HG03342 (cell line): ENCODE measurements around the gene PHYHD1.
"Not testable (repeated sequence)": the region's sequence is repeated elsewhere in the genome, so short reads cannot be mapped to it uniquely, and the experiment has no call there.

Source experiments
- ATAC-seq: cut with Tn5 transposase; IDR thresholded peaks from one replicate; pipeline ENCODE4 v1.9.1; 2021; ENCODE audit warnings: mild to moderate bottlenecking, moderate library complexity; ENCODE audit not compliant: unreplicated experiment

PHYHD1 gene

GRCh38 chr9:128919402-128920089 is 1.2 kb upstream of the PHYHD1 start:
- ATAC-seq: no peak

DNA sequence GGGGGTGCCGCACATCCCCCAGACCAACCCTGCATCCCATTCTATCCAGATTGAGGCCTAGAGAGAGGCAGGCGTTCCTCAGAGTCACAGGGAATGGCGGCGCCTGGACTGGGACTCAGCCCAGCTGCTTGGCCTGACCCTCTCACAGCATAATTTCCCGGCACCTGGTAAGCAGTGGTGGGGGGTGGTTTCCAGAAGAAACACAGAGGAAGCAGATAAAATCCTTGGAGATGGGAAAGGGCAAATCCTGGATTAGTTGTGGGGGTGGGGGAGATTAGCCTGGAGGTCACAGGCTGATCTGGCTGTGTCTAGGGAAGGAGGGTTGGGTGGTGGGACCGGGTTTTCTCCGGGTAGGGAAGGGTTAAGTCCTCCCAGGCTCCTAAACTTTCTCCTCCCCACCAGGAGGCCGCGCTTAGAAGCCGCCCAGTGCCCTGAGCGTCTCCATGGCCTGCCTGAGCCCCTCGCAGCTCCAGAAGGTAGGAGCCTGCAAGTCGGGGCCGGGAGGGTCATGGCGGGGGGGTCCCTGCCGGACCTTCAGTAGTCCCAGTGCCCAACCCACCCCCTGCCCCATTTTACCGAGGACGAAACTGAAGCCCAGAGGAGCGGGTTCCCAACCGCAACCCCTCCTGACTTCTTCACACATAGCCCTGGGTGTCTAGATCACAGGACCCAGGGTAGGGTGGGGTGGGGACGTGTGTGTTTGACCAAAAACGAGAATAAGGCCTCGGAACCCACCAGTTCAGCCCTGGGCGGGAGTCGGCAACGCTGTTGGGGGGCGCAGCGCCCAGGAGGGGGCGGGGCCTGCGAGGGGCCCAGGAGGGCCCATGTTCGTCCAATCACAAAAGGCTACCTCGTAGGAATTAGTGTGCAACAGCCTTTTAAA is 1.3 kb downstream of the PHYHD1 start:
- ATAC-seq: no peak

DNA sequence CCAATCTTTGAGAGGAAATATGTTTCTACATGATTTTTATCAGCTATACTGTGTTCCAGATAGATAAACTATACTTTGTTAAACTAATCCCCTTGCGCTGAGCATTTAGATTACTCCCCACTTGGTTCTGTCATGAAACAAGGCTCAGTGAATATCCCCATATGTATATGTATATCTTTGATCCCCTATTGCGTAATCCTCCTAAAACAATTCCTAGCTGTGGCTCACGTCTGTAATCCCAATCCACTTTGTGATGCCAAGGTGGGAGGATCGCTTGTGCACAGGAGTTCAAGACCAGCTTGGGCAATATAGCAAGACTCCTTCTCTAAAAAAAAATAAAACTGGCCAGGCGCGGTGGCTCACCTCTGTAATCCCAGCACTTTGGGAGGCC is 2.7 kb downstream of the PHYHD1 start:
- no peak for ATAC-seq

GRCh38 chr9:128927731-128928411 is 7.1 kb downstream of the PHYHD1 start:
- ATAC-seq: no peak

- ATAC-seq: no peak
These were observed 7.8 kb downstream of the PHYHD1 start for GRCh38 chr9:128928624-128929023.

DNA sequence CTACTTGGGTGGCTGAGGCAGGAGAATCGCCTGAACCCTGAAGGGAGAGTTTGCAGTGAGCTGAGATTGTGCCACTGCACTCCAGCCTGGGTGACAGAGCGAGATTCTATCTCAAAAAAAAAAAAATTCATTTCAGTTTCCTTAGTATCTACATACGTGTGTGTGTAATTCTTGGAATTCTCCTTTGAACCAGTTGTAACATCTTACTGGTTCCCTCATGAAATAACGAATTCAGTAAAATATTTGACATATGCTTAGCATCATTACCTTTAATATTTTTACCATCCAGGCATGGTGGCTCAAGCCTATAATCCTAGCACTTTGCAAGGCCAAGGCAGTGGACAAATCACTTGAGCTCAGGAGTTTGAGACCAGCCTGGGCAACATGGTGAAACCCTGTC is 8.8 kb downstream of the PHYHD1 start:
- ATAC-seq: no peak

DNA sequence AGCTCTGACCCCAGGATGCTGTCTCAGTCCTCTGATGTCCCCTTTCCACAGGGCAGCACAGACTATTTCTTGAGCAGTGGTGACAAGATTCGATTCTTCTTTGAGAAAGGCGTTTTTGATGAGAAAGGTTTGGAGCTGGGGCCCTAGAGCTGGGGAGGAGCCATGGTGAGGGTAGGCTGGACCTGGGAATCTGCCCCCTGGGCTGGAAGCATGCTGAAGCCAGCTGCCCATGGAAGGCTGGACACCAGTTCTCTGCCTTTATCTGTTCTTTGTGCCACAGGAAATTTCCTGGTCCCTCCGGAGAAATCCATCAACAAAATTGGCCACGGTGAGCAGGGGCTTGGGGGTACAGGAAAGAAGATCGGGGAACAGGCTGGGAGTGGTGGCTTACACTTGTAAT is 12.9 kb downstream of the PHYHD1 start:
- ATAC-seq: no peak

DNA sequence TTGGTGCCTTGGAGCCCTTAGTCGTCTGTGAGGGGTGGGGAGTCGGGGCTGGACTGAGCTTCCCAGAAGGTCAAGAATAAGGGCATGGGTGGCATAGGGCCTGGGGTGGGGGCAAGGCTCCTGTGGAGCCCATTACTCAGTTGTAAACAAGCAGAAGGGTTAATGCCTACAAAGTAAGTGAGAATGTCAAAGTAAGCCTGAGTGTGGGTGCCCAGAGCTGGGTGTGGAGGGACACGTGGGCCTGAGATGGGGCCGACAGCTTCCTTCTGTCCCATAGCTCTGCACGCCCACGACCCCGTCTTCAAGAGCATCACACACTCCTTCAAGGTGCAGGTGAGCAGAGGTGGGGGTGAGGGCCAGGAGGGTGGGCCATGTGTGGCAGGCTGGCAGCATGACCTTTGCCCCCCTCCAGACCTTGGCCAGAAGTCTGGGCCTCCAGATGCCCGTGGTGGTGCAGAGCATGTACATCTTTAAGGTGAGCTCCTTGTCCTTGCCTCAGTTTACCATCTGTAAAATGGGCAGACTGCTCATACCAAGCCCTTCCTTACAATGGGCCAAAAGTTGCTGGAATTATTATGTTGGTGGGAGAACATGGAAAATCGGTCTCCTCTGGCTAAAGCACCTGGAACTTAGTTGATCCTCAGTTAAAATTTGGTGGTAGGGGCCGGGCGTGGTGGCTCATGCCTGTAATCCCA is 15.5 kb downstream of the PHYHD1 start:
- ATAC-seq: no peak

- no peak for ATAC-seq
These were observed 16.8 kb downstream of the PHYHD1 start for GRCh38 chr9:128937310-128938165.

DNA sequence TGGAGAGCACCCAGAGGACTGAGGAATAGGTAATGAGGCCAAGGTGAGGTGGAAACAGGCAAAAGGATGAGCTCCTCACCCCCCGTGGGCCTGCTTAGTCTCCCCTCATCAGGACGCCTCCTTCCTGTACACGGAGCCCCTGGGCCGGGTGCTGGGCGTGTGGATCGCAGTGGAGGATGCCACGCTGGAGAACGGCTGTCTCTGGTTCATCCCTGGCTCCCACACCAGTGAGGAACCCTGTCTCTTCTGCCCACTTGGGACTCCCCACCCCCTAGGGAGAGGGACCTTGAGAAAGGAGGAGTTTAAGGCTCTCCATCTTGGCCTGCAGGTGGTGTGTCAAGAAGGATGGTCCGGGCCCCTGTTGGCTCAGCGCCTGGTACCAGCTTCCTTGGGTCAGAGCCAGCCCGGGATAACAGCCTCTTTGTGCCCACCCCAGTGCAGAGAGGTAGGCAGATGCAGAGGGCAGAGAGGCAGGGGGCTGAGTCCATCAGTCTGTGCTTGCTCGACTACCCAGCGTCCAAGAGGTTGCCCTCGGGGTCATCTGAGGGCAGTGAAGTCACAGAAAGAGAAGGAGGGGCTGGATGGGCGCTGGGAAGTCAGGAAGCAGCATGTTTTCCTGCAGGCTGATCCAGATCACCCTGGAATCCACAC is 19.6 kb downstream of the PHYHD1 start:
- no peak for ATAC-seq

- no peak for ATAC-seq
These were observed 20.4 kb downstream of the PHYHD1 start for GRCh38 chr9:128940946-128941755.

DNA sequence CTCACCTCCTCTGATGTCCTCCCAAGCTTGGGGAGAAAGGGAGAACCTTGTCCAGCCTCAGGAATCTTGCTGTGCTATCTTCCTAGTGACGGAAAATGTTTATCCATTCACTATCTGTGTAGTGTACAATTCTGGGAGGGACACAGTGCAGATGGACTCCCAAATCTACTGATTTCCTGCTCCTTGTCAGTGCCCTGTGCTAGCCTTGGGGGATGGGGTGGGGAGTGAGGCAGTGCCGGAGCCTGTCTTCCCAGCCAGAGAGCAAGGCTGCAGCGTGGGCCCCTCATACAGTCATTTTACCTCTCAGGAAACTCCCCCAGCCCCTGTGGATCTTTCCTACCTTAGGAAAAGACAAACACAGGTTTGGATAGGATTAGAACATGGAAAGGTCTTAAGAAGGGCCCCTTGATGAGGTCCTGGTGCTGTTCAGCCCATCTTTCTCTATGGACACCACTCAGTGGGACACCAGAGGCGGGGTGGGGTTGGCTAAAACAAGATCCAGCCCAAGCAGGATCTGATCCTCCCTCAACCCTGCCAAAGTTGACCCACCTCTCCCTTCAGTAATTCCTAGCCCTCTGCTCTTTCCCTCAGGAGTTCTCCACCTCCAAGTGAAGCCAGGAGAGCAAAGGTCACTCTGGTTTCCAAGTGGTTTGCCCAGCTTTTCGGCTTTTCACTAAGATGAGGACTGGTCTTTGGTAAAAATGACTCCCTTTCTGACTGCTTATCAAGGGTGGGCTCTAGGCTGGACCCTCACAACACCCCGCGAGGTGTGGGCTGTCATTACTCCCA is 23.2 kb downstream of the PHYHD1 start:
- ATAC-seq: no peak

- not testable (repeated sequence) for ATAC-seq
These were observed 24.2 kb downstream of the PHYHD1 start for GRCh38 chr9:128944966-128945365.

DNA sequence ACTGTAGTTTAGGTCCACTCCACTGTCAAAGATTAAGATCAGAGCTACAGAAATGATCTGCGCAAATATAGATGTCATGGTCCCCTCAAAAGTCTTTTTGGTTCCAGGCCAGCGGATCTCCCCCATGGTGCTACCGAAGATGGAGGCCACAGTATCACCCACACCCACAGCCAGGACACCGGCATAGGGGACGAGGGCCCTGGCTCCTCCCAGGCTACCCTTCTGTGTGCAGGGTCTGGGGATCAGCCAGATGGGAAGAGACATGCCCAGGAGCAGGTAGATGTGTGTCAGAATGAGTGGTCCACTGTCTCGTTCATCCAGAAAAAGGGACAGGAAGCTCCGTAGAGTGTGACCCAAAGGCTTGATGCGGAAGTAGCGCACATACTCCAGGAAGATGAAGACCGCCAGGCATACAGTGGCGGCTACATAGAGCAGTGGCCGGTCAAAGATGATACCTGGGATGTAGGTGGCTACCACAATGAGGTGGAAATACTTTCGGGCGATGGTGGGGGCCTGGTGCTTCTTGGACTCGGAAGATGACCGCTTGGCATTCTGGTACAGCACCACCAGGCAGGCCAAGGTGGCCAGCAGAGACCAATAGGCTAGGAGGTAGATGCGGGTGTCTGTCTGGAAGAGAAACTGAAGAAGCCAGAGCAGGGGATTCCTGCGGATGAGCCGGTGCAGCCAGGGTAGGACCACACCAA is 25.2 kb downstream of the PHYHD1 start:
- ATAC-seq: no peak

- no peak for ATAC-seq
These were observed 25.9 kb downstream of the PHYHD1 start for GRCh38 chr9:128946571-128947276.

DNA sequence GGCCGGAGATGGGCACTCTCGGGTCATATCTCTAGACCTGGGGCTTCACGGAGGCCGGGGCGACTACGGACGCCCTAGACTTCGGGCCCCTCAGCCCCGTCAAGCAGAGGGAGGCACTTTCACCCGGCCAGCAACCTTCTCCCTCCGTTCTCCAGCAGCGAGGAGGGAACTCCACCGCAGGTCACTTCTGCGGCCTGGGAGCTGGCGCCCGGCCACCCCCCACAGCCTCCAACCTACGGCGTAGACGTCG is 26.4 kb downstream of the PHYHD1 start:
- ATAC-seq: no peak
